Vagina (tissue), 2 donors: Measurements from ENCODE around the gene POLR2C.

Experiments
- POLR2A ChIP-seq, 2 donors: fragments of 450-650 bp; IDR thresholded peaks; one replicate each; pipeline ENCODE4 v1.6.1; 2017; ENCODE audit warnings: antibody characterized with exemption in 2 of 2, mild to moderate bottlenecking in 2 of 2, moderate library complexity in 2 of 2
- POLR2AphosphoS5 ChIP-seq, 2 donors: sonication (generic); formaldehyde crosslinking; IDR thresholded peaks; one replicate each; pipeline ENCODE4 v1.9.0; 2017; ENCODE audit warnings: antibody characterized with exemption in 2 of 2, mild to moderate bottlenecking in 2 of 2, low read depth in 1 of 2; ENCODE audit not compliant: insufficient read depth in 1 of 2
- TF ChIP-seq, protein P1 (sequence below), 3 experiments: fragments of 450-650 bp in 2 of 3; fragments of 200-600 bp in 1 of 3; sonication (generic) in 1 of 3; IDR thresholded peaks; one replicate each; pipeline ENCODE4 v1.5.1; 2017 to 2019; ENCODE audit warnings: antibody characterized with exemption in 3 of 3, mild to moderate bottlenecking in 2 of 3, moderate library complexity in 2 of 3

DNA sequence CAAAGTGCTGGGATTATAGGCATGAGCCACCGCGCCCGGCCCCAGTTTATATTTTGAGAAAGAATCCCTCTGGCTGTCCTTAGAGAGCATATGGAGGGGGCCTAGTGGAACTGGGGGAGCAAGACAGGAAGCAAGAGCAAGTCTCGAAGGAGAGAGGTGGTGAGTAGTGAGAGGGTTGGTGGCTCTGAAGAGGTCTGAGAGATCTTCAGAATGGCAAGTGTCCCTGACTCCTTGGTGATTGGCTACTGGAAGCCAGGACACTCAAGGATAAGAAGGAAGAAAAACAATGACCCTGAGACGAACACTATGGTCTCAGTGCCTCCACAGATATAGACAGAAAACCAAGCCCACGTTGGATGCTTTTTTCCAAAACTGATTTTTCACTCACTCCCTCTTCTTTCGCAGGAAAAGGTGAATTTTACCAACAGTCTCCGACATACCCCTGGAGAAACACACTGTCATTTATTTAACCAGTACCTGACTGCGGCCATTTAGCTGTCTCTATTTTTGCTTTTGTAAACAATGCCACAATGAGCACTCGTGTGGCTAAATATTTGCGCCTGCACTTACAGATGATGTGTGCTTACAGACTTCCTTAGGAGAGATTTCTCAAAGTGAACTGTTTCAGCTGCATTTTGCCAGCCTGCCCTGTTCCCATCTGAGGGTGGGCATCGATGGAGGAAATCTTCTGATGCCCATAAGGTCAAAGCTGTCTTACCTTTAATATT, 39.7 kb downstream of the POLR2C start:
- TF ChIP-seq POLR2AphosphoS5 (IDR thresholded peaks at IDR 0.05; ENCODE audit: insufficient read depth in 1 of 2, low read depth in 1 of 2), result no peak
- TF ChIP-seq, protein P1, sequence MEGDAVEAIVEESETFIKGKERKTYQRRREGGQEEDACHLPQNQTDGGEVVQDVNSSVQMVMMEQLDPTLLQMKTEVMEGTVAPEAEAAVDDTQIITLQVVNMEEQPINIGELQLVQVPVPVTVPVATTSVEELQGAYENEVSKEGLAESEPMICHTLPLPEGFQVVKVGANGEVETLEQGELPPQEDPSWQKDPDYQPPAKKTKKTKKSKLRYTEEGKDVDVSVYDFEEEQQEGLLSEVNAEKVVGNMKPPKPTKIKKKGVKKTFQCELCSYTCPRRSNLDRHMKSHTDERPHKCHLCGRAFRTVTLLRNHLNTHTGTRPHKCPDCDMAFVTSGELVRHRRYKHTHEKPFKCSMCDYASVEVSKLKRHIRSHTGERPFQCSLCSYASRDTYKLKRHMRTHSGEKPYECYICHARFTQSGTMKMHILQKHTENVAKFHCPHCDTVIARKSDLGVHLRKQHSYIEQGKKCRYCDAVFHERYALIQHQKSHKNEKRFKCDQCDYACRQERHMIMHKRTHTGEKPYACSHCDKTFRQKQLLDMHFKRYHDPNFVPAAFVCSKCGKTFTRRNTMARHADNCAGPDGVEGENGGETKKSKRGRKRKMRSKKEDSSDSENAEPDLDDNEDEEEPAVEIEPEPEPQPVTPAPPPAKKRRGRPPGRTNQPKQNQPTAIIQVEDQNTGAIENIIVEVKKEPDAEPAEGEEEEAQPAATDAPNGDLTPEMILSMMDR (IDR thresholded peaks at IDR 0.05), result no peak
- TF ChIP-seq POLR2A (IDR thresholded peaks at IDR 0.05), result no peak
